Effector CD4-positive, alpha-beta T cell (primary cell): ENCODE measurements around the gene GPHN.

Experiments used
- DNase-seq: peaks from one replicate; pipeline ENCODE4 v3.0.0-alpha.2; 2020

Gene GPHN

DNA sequence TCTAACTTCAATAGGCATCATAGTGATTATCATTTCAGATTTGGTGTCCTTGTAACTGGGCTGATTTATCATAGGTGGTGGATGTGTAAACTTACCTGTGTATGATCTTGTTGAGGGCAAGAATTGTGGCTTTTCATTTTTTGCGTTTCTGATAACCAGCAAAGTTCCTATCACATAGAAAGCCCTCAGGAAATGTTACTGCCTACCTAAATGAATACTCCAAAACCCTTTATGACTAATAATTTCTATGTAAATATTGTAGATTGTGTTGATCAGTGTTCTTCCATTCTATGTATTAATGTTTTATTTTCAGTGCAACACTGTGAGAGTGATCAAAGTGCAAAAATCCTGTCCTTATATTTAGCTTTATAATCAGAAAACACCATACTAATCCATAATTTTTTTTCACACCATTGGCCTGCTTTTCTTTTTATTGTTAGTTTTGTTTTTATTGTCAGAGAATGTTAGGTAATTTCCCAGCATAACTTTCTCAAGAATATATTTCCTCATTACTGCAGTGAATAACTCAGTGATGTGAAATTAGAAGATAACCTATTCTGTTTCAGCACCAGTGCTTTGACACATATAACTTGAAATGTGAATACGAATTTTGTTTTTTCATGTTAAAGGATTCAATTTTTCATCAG, 94.1 kb downstream of the GPHN start:
- DNase-seq: no peak

- DNase-seq: no peak
Observed at GRCh38 chr14:66603945-66604344, 96.0 kb downstream of the GPHN start.

- DNase-seq: no peak
Observed at GRCh38 chr14:66606826-66607225, 98.9 kb downstream of the GPHN start.

- DNase-seq: no peak
Observed at GRCh38 chr14:66610154-66610563, 102.2 kb downstream of the GPHN start.

- DNase-seq: no peak
Observed at GRCh38 chr14:66613344-66613743, 105.4 kb downstream of the GPHN start.

DNA sequence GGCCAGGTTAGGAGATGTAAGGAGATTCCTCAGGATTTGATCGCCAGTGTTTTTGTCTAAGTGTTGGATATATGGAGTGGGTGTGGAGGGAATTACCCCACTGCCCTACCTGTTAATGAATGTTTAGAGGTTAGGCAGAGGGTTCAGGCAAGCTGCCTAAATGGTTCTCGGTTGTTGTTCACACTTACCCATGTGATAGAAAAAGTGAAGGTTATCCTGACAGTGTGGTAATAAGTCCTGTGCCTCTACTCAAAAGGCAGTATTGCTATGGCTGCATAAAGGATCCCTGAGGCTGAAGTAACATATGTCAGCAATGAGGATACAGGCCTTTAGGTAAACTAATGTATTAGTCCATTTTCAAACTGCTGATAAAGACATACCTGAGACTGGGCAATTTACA, 112.0 kb downstream of the GPHN start:
- DNase-seq: no peak

- no peak for DNase-seq
Observed at GRCh38 chr14:66623838-66624237, 115.9 kb downstream of the GPHN start.

GRCh38 chr14:66624336-66624937, 116.5 kb downstream of the GPHN start:
- no peak for DNase-seq

GRCh38 chr14:66628636-66629035, 120.7 kb downstream of the GPHN start:
- no peak for DNase-seq

- DNase-seq: no peak
Observed at GRCh38 chr14:66629499-66629898, 121.6 kb downstream of the GPHN start.

- DNase-seq: no peak
Observed at GRCh38 chr14:66634876-66635275, 126.9 kb downstream of the GPHN start.

GRCh38 chr14:66635435-66635834, 127.5 kb downstream of the GPHN start:
- no peak for DNase-seq

DNA sequence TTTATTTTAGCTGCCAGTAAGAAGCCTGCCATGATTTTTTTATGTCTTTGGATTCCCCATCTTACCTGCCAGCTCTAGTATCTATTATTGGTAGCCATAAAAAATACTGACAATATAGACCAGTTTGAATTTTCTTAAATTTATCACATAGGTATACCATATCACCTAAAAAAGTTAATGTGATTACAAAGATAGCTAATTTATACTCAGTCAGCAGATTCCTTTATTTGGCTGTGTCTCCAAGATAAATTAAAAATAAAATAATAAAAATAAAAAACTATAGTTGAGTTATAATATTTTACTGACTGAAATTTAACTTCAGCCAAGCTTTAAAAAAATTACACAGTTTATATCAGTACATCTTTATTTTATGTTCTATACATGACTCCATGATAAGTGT, 128.3 kb downstream of the GPHN start:
- no peak for DNase-seq

DNA sequence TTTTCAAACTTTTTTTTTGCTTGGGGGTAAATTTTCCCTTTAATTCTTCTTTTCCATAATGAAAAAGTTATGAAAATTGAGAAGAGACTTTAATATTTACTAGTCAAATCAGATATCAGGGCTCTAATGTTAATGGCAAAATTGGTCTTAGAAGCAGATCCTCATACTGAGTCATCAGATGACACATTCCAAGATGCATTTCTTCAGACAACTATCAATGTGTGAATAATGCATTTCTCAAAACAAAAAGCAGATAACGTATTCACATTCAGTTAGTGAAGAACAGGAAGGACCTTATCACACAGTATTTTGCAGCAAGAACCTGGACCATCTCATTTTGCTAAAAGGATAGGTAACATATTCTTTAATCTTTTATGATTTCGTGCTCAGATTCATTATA, 130.7 kb downstream of the GPHN start:
- no peak for DNase-seq

GRCh38 chr14:66641861-66642635, 134.1 kb downstream of the GPHN start:
- DNase-seq: no peak

GRCh38 chr14:66643344-66643743, 135.4 kb downstream of the GPHN start:
- DNase-seq: no peak

- no peak for DNase-seq
Observed at GRCh38 chr14:66645716-66646115, 137.8 kb downstream of the GPHN start.

- no peak for DNase-seq
Observed at GRCh38 chr14:66649498-66649897, 141.6 kb downstream of the GPHN start.

GRCh38 chr14:66650491-66650911, 142.6 kb downstream of the GPHN start:
- DNase-seq: no peak

GRCh38 chr14:66651536-66652220, 143.7 kb downstream of the GPHN start:
- DNase-seq: no peak

GRCh38 chr14:66652525-66653106, 144.7 kb downstream of the GPHN start:
- DNase-seq: no peak

DNA sequence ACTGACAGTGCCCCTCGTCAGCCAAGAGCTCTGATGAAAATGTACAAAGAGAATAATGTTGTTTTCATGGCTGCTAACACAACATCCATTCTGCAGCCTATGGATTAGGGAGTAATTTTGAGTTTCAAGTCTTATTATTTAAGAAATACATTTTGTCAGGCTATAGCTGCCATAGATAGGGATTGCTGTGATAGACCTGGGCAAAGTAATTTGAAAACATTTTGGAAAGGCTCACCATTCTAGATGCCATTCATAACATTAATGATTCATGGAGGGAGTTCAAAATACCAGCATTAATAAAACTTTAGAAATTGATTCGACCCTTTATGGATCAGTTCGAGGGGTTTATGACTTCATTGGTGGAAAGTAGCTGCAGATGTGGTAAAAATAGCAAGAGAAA, 149.8 kb downstream of the GPHN start:
- DNase-seq: no peak

DNA sequence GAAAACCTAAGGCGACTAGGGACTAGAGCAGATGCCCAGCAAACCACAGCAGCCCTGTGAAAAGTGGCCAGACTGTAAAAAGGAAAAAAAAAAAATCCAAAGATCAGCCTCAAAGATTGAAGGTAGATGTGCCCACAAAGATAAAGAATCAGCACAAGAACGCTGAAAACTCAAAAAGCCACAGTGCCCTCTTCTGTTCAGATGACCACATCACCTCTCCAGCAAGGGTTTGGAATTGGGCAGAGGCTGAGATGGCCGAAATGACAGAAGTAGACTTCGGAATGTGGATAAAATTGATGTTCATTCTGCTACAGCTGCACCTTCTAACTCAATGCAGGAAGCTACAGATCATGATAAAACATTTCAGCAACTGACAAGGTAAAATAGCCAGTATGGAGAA, 154.4 kb downstream of the GPHN start:
- DNase-seq: no peak
